Parathyroid adenoma (tissue), 2 donors: ENCODE measurements around the gene PRXL2B.

Experiments used
- H2AFZ ChIP-seq: fragments of 300-600 bp; sonication (generic); one replicate; pipeline ENCODE4 v1.7.0; 2017; ENCODE audit warnings: antibody characterized with exemption, mild to moderate bottlenecking
- H3K27ac ChIP-seq: fragments of 300-600 bp; sonication (generic); one replicate; pipeline ENCODE4 v1.7.0; 2017
- H3K27me3 ChIP-seq: fragments of 300-600 bp; sonication (generic); one replicate; pipeline ENCODE4 v1.7.0; 2017; ENCODE audit warnings: low read length; ENCODE audit not compliant: control insufficient read depth, insufficient read depth
- H3K36me3 ChIP-seq: fragments of 300-600 bp; sonication (generic); one replicate; pipeline ENCODE4 v1.7.0; 2017; ENCODE audit warnings: low read length; ENCODE audit not compliant: control insufficient read depth, insufficient read depth
- H3K4me1 ChIP-seq: fragments of 300-600 bp; sonication (generic); one replicate; pipeline ENCODE4 v1.7.0; 2017; ENCODE audit warnings: control low read depth
- H3K4me2 ChIP-seq: fragments of 300-600 bp; sonication (generic); one replicate; pipeline ENCODE4 v1.7.0; 2017; ENCODE audit warnings: low read length
- H3K4me3 ChIP-seq: fragments of 300-600 bp; sonication (generic); one replicate; pipeline ENCODE4 v1.7.0; 2017; ENCODE audit warnings: low read depth, low read length
- H3K79me2 ChIP-seq: fragments of 300-600 bp; sonication (generic); one replicate; pipeline ENCODE4 v1.7.0; 2017; ENCODE audit warnings: control low read depth
- H3K9ac ChIP-seq: fragments of 300-600 bp; sonication (generic); one replicate; pipeline ENCODE4 v1.7.0; 2017; ENCODE audit warnings: mild to moderate bottlenecking
- H3K9me3 ChIP-seq: fragments of 300-600 bp; sonication (generic); one replicate; pipeline ENCODE4 v1.7.0; 2017; ENCODE audit warnings: low read length; ENCODE audit not compliant: control insufficient read depth
- TF ChIP-seq, protein P1 (sequence below): fragments of 300-600 bp; sonication (generic); IDR thresholded peaks from one replicate; pipeline ENCODE4 v1.7.0; 2017; ENCODE audit warnings: antibody characterized with exemption, mild to moderate bottlenecking
- donor health status: primary hyperparathyroidism.

The PRXL2B gene

DNA sequence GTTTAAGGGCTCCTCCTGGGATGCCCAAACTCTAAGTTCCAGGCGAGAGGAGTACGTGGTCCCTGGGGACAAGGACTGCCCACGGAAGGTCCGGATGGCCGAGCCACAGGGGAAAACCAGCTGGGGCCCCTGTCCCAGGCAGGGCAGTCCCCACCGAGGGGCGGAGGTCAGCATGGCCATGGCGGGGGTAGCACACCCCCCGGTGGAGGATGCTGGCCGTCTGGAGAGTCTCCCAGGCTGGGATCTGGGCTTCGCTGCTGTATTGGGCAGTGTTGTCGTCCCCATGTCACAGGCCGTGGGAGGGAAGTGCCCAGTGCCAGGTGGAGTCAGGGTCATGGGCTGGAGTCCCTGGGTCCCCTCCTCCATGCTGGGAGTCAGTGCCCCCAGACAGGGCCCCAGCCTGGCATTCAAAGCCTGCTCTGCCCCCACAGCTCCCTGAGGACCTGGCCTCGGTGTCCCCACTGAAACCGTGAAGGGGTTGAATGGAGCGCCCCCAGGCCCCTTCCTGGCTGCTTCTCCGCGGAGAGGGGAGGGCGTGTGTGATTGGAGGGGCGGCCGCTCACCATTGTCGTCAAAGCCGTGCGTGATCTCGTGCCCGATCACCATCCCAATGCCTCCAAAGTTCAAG lies 6.8 kb downstream of the PRXL2B start:
- Histone ChIP-seq H3K4me2 (no peak overlapping the region), H3K27me3 (no peaks in the 10 kb centered on the region), H3K27ac (no peak overlapping the region), H3K9me3 (no peaks in the 10 kb centered on the region), H3K79me2 (no peaks in the 10 kb centered on the region), H2AFZ (no peak overlapping the region), H3K9ac (no peak overlapping the region), H3K4me1 (no peaks in the 10 kb centered on the region), H3K36me3 (no peaks in the 10 kb centered on the region), H3K4me3 (no peak overlapping the region)
- TF ChIP-seq, protein P1, sequence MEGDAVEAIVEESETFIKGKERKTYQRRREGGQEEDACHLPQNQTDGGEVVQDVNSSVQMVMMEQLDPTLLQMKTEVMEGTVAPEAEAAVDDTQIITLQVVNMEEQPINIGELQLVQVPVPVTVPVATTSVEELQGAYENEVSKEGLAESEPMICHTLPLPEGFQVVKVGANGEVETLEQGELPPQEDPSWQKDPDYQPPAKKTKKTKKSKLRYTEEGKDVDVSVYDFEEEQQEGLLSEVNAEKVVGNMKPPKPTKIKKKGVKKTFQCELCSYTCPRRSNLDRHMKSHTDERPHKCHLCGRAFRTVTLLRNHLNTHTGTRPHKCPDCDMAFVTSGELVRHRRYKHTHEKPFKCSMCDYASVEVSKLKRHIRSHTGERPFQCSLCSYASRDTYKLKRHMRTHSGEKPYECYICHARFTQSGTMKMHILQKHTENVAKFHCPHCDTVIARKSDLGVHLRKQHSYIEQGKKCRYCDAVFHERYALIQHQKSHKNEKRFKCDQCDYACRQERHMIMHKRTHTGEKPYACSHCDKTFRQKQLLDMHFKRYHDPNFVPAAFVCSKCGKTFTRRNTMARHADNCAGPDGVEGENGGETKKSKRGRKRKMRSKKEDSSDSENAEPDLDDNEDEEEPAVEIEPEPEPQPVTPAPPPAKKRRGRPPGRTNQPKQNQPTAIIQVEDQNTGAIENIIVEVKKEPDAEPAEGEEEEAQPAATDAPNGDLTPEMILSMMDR: no peak

DNA sequence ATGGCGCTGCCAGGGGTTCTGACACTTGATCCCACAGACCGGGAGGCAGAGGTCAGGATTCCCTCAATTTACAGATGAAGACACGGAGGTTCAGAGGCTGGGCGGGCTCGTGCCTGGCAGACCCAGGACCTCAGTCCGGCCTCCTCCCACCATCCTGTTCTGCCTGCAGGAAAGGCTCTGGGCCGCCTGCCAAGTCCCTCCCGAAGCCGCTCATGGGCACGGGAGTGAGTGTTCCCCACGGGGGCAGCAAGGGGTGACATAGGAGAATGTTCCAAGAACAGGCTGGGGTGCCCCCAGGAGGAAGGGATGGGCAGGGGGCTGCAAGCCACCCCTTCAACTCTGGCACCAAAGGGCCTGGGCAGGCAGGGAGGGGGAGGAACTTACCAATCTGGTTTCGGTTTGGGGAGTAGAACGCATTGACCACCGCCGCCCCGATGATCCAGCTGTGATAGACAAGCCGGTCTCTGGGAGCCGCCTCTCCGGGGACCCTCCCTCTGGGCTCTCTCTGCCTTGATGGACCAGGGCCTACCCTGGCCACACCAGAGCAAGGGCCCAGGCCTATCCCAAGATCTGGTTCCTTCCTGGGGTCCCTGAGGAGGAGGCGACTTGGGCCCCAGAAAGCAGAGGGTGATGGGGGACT lies 7.5 kb downstream of the PRXL2B start:
- H3K9ac ChIP-seq: no peak overlapping the region
- peak overlapping the region; percentile 39 for H3K4me2 ChIP-seq

DNA sequence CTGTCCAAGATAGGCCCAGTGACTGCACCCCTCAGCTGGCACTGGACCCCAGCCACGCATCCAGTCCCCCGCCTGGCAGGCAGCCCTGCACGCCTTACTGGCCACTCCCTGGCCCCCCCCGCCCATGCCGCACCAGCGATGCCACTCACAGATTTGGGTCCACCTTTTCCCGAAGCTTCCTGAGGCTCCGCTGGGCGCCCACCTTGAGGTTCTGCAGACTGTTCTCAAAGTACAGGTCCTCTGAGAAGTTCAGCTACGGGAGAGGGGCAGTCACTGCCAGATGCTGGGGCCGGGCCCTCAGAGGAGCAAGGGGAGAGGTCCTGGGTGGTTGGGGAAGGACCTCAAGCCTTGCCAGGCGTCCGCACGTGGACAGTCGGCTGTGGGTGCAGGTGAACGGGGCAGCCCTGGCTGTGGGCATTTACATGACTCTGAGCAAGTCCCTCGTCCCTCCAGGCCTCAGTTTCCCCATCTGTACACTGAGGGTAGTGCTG lies 8.1 kb downstream of the PRXL2B start:
- TF ChIP-seq, protein P1: no peak
- Histone ChIP-seq H3K9me3 (no peaks in the 10 kb centered on the region), H3K4me1 (no peaks in the 10 kb centered on the region), H3K27ac (no peak overlapping the region), H3K4me3 (no peak overlapping the region), H3K27me3 (no peaks in the 10 kb centered on the region), H3K4me2 (no peak overlapping the region), H3K9ac (no peak overlapping the region), H3K36me3 (no peaks in the 10 kb centered on the region), H2AFZ (no peak overlapping the region), H3K79me2 (no peaks in the 10 kb centered on the region)

More for the DNA sequence above, 7.5 kb downstream of the PRXL2B start:
- Histone ChIP-seq H3K79me2 (no peaks in the 10 kb centered on the region), H2AFZ (no peak overlapping the region), H3K4me3 (no peak overlapping the region), H3K4me1 (no peaks in the 10 kb centered on the region), H3K9me3 (no peaks in the 10 kb centered on the region), H3K27me3 (no peaks in the 10 kb centered on the region), H3K27ac (no peak overlapping the region), H3K36me3 (no peaks in the 10 kb centered on the region)
- TF ChIP-seq, protein P1: no peak

DNA sequence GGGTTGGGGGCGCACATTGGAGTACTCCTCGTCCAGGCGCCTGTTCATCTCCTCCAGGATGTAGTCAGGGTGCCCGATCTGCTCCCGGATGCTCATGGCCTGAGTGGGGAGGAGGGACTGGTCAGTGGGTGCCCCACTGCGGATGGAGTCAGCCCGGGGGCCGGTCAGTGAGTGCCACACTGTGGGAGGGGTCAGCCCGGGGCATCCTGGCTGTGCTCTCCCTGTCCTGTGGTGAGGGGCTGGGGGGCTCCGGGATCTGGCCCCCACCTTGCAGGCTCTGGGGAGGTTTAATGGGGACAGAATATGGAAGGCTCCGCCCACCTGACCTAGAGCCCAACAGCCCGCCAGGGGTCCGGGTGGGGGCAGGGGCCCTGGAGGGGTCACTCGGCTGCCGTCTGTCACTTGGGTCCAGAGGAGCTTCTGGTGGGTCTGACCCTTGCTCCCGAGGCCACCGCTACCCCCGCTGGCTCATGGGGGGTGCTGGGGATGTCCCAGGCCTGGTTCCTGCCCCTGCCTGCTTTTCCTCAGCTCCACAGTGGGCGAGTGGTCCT lies 8.8 kb downstream of the PRXL2B start:
- H3K4me2 ChIP-seq: no peak overlapping the region
- H3K4me1 ChIP-seq: no peaks in the 10 kb centered on the region
- H3K4me3 ChIP-seq: no peak overlapping the region
- no peaks in the 10 kb centered on the region for H3K27me3 ChIP-seq
- no peaks in the 10 kb centered on the region for H3K79me2 ChIP-seq
- TF ChIP-seq, protein P1: no peak
- H2AFZ ChIP-seq: no peak overlapping the region
- no peak overlapping the region for H3K9ac ChIP-seq
- no peaks in the 10 kb centered on the region for H3K36me3 ChIP-seq
- no peaks in the 10 kb centered on the region for H3K9me3 ChIP-seq
- H3K27ac ChIP-seq: no peak overlapping the region
